Measurements from ENCODE around the gene PDX1. TPM values are rescaled to one million over a fixed set of nuclear protein-coding genes. Genes with fewer than 3 reads are reported as not detected.

Gene PDX1
- total RNA-seq, 1 experiment from 2014 or later, result 1.7 TPM

DNA sequence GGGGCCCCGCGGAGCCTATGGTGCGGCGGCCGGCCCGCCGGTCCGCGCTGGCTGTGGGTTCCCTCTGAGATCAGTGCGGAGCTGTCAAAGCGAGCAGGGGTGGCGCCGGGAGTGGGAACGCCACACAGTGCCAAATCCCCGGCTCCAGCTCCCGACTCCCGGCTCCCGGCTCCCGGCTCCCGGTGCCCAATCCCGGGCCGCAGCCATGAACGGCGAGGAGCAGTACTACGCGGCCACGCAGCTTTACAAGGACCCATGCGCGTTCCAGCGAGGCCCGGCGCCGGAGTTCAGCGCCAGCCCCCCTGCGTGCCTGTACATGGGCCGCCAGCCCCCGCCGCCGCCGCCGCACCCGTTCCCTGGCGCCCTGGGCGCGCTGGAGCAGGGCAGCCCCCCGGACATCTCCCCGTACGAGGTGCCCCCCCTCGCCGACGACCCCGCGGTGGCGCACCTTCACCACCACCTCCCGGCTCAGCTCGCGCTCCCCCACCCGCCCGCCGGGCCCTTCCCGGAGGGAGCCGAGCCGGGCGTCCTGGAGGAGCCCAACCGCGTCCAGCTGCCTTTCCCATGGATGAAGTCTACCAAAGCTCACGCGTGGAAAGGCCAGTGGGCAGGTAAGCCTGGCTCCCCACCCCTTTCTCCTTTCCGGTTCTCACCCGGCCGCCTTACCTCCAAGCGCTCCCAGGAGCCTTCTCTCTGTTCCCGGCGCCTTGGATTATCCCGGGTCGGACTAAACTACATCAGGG is at the start of gene PDX1 (continued):
- TF ChIP-seq, protein P1, sequence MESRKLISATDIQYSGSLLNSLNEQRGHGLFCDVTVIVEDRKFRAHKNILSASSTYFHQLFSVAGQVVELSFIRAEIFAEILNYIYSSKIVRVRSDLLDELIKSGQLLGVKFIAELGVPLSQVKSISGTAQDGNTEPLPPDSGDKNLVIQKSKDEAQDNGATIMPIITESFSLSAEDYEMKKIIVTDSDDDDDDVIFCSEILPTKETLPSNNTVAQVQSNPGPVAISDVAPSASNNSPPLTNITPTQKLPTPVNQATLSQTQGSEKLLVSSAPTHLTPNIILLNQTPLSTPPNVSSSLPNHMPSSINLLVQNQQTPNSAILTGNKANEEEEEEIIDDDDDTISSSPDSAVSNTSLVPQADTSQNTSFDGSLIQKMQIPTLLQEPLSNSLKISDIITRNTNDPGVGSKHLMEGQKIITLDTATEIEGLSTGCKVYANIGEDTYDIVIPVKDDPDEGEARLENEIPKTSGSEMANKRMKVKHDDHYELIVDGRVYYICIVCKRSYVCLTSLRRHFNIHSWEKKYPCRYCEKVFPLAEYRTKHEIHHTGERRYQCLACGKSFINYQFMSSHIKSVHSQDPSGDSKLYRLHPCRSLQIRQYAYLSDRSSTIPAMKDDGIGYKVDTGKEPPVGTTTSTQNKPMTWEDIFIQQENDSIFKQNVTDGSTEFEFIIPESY (IDR thresholded peaks at IDR 0.05; ENCODE audit: extremely low read depth, insufficient replicate concordance, low read length), result no peak

DNA sequence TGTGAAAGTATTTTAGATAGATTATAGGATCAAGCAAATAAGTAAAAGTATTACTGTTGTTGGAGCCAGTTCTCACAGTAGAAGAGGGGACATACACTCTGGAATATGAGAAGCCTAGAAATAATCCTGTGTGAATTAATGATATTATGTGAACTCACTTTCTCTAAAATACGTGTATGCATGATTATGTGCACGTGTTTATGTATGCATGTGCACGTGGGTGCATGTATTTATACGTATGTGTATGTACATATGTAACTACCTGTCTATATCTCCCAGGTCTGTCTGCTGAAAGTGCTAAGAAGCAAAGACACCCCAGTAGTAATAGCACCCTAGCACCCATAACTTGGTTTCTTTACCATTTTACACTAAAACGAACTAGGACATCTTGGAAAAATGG is 41.5 kb upstream of the PDX1 start:
- BruUV-seq (replicated peaks), result no TSS peak
- no peak for DNase-seq (ENCODE audit: low read depth, low spot score)
- no peak for ATAC-seq
- Histone ChIP-seq H4K20me1 (ENCODE audit: insufficient read depth) (no peaks in the 10 kb centered on the region), H3K4me3 (replicated peaks in 1 of 2; ENCODE audit: low read depth in 1 of 2, low read length in 2 of 2) (no peak overlapping the region), H3K4me1 (ENCODE audit: control insufficient read depth in 1 of 2, insufficient read depth in 2 of 2, low read length in 2 of 2) (no peaks in the 10 kb centered on the region), H3K36me3 (ENCODE audit: control insufficient read depth in 1 of 2, insufficient read depth in 2 of 2, low read length in 2 of 2) (no peaks in the 10 kb centered on the region), H3K4me2 (ENCODE audit: low read length) (no peak overlapping the region), H3K79me2 (ENCODE audit: insufficient read depth, low read length) (no peaks in the 10 kb centered on the region), H3K9me2 (ENCODE audit: insufficient read depth) (no peaks in the 10 kb centered on the region), H3K9me3 (ENCODE audit: control insufficient read depth in 1 of 2, insufficient read depth in 1 of 2, low read depth in 1 of 2, low read length in 2 of 2) (no peaks in the 10 kb centered on the region), H3K27me3 (ENCODE audit: insufficient read depth, low read length) (peaks cover 9% of the 10 kb centered on the region), H2AFZ (ENCODE audit: low read depth, low read length, poor library complexity, severe bottlenecking) (no peak overlapping the region), H3K27ac (ENCODE audit: low read depth, low read length) (no peak overlapping the region), H3K9ac (ENCODE audit: low read length) (no peak overlapping the region)
- intact Hi-C loops (cut with micrococcal nuclease), result no loop called here
- CTCF ChIA-PET, result interaction anchor here (1.0 kb wide), 1 partner anchor 9 kb away, joined by 4 read pairs; no protein-coding TSS in a partner anchor
- RAD21 ChIA-PET (ENCODE audit: low non-redundant PET in 1 of 2, low total read pairs in 2 of 2, uncharacterized antibody in 2 of 2, unreplicated experiment in 2 of 2), result no interaction called here
- TF ChIP-seq EZH2 (IDR thresholded peaks at IDR 0.05) (no peak), RAD21 (IDR thresholded peaks at IDR 0.05; ENCODE audit: low read depth) (no peak), TCF7L2 (IDR thresholded peaks at IDR 0.05; ENCODE audit: borderline replicate concordance, extremely low read depth, insufficient read depth, insufficient read length) (no peak), SRF (IDR thresholded peaks at IDR 0.05; ENCODE audit: low read depth) (no peak), JUND (IDR thresholded peaks at IDR 0.05) (no peak), POLR2AphosphoS5 (IDR thresholded peaks at IDR 0.05; ENCODE audit: low read depth, low read length) (no peak), POLR2A (IDR thresholded peaks at IDR 0.05; ENCODE audit: borderline replicate concordance, extremely low read depth, insufficient read depth, insufficient read length) (no peak), SIN3A (IDR thresholded peaks at IDR 0.05; ENCODE audit: low read depth) (no peak), CBX3 (IDR thresholded peaks at IDR 0.05; ENCODE audit: low read depth) (no peak), ZFX (IDR thresholded peaks at IDR 0.05) (no peak)
- TF ChIP-seq, protein P2, sequence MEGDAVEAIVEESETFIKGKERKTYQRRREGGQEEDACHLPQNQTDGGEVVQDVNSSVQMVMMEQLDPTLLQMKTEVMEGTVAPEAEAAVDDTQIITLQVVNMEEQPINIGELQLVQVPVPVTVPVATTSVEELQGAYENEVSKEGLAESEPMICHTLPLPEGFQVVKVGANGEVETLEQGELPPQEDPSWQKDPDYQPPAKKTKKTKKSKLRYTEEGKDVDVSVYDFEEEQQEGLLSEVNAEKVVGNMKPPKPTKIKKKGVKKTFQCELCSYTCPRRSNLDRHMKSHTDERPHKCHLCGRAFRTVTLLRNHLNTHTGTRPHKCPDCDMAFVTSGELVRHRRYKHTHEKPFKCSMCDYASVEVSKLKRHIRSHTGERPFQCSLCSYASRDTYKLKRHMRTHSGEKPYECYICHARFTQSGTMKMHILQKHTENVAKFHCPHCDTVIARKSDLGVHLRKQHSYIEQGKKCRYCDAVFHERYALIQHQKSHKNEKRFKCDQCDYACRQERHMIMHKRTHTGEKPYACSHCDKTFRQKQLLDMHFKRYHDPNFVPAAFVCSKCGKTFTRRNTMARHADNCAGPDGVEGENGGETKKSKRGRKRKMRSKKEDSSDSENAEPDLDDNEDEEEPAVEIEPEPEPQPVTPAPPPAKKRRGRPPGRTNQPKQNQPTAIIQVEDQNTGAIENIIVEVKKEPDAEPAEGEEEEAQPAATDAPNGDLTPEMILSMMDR (IDR thresholded peaks at IDR 0.05 in 2 of 3, conservative IDR thresholded peaks at IDR 0.05 in 1 of 3; ENCODE audit: borderline replicate concordance in 1 of 3, insufficient read depth in 1 of 3, low read depth in 2 of 3, low read length in 2 of 3), result no peak
- TF ChIP-seq, protein P3, sequence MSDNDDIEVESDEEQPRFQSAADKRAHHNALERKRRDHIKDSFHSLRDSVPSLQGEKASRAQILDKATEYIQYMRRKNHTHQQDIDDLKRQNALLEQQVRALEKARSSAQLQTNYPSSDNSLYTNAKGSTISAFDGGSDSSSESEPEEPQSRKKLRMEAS (IDR thresholded peaks at IDR 0.05), result no peak
- TF ChIP-seq, protein P4, sequence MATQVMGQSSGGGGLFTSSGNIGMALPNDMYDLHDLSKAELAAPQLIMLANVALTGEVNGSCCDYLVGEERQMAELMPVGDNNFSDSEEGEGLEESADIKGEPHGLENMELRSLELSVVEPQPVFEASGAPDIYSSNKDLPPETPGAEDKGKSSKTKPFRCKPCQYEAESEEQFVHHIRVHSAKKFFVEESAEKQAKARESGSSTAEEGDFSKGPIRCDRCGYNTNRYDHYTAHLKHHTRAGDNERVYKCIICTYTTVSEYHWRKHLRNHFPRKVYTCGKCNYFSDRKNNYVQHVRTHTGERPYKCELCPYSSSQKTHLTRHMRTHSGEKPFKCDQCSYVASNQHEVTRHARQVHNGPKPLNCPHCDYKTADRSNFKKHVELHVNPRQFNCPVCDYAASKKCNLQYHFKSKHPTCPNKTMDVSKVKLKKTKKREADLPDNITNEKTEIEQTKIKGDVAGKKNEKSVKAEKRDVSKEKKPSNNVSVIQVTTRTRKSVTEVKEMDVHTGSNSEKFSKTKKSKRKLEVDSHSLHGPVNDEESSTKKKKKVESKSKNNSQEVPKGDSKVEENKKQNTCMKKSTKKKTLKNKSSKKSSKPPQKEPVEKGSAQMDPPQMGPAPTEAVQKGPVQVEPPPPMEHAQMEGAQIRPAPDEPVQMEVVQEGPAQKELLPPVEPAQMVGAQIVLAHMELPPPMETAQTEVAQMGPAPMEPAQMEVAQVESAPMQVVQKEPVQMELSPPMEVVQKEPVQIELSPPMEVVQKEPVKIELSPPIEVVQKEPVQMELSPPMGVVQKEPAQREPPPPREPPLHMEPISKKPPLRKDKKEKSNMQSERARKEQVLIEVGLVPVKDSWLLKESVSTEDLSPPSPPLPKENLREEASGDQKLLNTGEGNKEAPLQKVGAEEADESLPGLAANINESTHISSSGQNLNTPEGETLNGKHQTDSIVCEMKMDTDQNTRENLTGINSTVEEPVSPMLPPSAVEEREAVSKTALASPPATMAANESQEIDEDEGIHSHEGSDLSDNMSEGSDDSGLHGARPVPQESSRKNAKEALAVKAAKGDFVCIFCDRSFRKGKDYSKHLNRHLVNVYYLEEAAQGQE (IDR thresholded peaks at IDR 0.05; ENCODE audit: low read depth), result no peak
- POLR2A ChIA-PET, result no interaction called here

Data from HCT116 (cell line).